ENCODE results near the gene NXNL1.

Gene NXNL1

GRCh38 chr19:17454576-17455071 lies 6.1 kb downstream of the NXNL1 start:
- no peak for DNase-seq

- no peak for DNase-seq
Measured at GRCh38 chr19:17451820-17452219, 8.9 kb downstream of the NXNL1 start.

GRCh38 chr19:17450264-17451075 lies 10.3 kb downstream of the NXNL1 start:
- DNase-seq, result peak; percentile 45

GRCh38 chr19:17448131-17448967 lies 12.4 kb downstream of the NXNL1 start, which contains the start of gene TMEM221:
TSS of gene TMEM221 (minus strand) at chr19:17448668. CDS start at chr19:17448462, 206 bp downstream.
- peak; percentile 25 for DNase-seq

- no peak for DNase-seq
Measured at GRCh38 chr19:17447704-17448130, 13.0 kb downstream of the NXNL1 start.

- DNase-seq, result no peak
Measured at GRCh38 chr19:17445526-17446165, 15.1 kb downstream of the NXNL1 start.

GRCh38 chr19:17441241-17442021 lies 19.3 kb downstream of the NXNL1 start:
- no peak for DNase-seq

- DNase-seq, result no peak
Measured at GRCh38 chr19:17436874-17437267, 23.9 kb downstream of the NXNL1 start.

GRCh38 chr19:17436094-17436873 lies 24.4 kb downstream of the NXNL1 start:
- no peak for DNase-seq

GRCh38 chr19:17435218-17435617 lies 25.5 kb downstream of the NXNL1 start:
- DNase-seq, result no peak

- no peak for DNase-seq
Measured at GRCh38 chr19:17431417-17431816, 29.3 kb downstream of the NXNL1 start.

GRCh38 chr19:17429641-17430113 lies 31.0 kb downstream of the NXNL1 start:
- DNase-seq, result no peak

- no peak for DNase-seq
Measured at GRCh38 chr19:17424743-17425365, 35.9 kb downstream of the NXNL1 start.

GRCh38 chr19:17423429-17424208 lies 37.1 kb downstream of the NXNL1 start:
- DNase-seq, result no peak

- no peak for DNase-seq
Measured at GRCh38 chr19:17421942-17422341, 38.8 kb downstream of the NXNL1 start.

GRCh38 chr19:17420475-17420924 lies 40.2 kb downstream of the NXNL1 start:
- no peak for DNase-seq

- DNase-seq, result peak; percentile 97
Measured at GRCh38 chr19:17419621-17420474, 40.9 kb downstream of the NXNL1 start, which contains the start of gene MVB12A. TSS of gene MVB12A (plus strand) at chr19:17420047. CDS start at chr19:17420136, 89 bp downstream.

- no peak for DNase-seq
Measured at GRCh38 chr19:17419154-17419620, 41.5 kb downstream of the NXNL1 start.

- no peak for DNase-seq
Measured at GRCh38 chr19:17418710-17419109, 42.0 kb downstream of the NXNL1 start.

Measured in stimulated activated naive CD4-positive, alpha-beta T cell treated with Interleukin-2 at 50 U/mL for 16 hours (primary cell).